ENCODE results near the gene ZBTB9.

DNA sequence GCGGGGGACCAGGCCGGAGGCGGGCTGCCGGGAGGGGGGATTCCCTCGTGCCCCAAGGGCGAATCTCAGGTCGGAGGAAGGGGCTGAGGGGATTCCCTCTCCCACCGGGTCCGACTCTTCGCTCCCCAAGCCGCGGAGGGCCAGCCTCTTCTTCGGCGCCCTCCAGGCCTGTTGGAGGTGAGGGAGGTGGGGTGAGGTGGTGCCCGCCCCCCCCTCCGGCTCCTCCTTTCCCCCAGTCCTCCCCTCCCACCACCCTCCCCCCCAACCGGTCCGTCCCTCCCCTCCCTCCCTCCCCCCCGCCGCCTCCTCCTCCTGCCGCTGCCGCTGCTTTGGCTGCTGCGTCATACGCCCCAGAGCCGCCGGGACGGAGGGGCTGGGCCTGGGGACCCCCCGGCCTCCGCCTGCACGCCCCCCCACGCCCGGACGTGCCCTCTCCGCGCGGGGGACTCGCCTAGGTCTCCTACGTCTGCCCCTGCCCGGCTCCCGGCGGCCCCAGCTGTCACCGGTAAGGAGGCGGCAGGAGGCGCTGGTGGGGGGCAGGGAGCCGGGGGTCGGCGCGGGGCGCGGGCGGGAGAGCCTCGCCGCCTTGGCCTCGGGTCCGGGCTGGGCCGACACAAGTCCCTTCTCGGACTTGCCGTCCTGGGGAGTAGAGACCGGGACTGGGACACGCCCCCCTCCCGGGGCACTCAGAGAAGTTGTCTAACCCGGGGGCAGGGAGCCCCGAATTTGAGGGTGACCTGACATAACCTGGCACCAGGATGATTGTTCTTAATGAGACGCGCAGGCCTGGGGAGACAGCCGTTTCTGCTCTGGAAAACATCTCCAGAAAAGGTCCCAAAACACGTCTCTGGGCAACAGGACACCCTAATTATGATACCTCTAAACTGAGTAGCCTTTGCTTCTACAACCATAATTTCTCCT, 43.4 kb upstream of the ZBTB9 start, which contains the start of gene PHF1:
- TF ChIP-seq, protein P1, sequence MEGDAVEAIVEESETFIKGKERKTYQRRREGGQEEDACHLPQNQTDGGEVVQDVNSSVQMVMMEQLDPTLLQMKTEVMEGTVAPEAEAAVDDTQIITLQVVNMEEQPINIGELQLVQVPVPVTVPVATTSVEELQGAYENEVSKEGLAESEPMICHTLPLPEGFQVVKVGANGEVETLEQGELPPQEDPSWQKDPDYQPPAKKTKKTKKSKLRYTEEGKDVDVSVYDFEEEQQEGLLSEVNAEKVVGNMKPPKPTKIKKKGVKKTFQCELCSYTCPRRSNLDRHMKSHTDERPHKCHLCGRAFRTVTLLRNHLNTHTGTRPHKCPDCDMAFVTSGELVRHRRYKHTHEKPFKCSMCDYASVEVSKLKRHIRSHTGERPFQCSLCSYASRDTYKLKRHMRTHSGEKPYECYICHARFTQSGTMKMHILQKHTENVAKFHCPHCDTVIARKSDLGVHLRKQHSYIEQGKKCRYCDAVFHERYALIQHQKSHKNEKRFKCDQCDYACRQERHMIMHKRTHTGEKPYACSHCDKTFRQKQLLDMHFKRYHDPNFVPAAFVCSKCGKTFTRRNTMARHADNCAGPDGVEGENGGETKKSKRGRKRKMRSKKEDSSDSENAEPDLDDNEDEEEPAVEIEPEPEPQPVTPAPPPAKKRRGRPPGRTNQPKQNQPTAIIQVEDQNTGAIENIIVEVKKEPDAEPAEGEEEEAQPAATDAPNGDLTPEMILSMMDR (IDR thresholded peaks at IDR 0.05): no peak
- no peak for TF ChIP-seq POLR2A (IDR thresholded peaks at IDR 0.05)
